NCI-H446 (cell line): ENCODE data around the gene RASSF8.
A peak's percentile ranks its signal among the peaks of the same experiment; 100 is the strongest.

Experiments
- DNase-seq, 2 experiments: peaks; one replicate each; lab custom pipeline; 2025; lab: John Stamatoyannopoulos, UW

Gene RASSF8

DNA sequence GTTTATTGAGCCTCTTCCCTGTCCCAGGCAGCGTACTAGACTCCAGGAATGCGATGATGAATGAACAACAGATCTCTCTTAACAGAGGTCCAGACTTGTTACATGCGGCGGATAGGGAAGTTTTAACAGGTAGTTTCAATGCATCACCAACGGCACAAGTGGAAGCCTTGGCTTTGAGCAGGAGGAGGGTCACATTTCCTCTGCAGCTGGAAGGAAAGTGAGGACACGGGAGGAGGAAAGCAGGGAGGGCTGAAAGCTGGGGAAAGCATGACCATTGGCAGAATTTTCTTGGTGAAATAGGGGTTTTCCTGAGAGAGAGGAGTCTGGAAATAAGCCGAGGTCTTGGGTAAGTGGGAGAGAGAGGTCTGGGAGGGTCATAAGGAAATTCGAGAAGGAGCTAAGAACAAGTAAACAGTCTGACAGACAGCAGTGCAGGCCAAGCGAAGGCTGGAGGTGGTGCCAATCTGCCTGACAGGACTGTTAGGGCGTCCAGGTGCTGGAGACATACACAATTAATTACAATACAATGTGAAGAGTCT, 150.9 kb downstream of the RASSF8 start:
- no peak for DNase-seq

DNA sequence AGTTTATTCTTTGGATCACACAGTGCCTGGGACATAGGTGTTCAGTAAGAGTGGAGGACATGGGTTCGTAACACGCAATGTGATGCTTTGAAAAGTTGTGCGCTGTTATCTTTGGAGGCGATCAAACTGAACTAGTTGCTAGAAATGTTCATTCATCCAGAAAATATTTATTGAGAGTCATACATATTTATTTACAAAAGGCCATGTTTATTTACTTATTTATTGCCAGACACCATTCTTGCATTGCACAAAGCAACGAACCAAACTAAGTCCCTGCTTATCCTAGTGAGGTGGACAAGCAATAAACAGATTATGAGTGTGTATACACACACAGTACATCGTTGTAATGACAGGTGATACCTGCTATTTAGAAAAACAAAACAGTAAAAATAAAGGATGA, 153.8 kb downstream of the RASSF8 start:
- DNase-seq = no peak

DNA sequence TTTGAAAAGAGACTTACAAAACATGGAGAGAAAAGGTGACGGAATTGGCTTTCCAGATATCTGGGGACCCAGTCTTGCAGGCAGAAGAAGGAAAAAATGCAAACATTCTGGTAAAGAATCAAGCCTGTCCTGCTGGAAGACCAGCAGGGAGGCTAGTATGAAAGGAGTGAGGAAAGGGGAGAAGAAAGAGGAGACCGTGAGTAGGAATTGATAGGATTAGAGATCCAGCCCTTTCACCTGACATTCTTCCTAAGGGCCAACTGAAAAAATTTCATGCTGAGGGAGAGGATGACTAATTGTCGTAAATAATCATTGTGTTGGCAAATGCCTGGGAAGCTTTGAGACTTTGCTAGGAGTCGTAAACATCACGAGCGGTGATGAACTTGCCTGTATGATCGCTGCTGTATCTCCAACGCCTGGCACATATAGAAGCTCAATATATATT, 154.2 kb downstream of the RASSF8 start:
- DNase-seq = no peak

DNA sequence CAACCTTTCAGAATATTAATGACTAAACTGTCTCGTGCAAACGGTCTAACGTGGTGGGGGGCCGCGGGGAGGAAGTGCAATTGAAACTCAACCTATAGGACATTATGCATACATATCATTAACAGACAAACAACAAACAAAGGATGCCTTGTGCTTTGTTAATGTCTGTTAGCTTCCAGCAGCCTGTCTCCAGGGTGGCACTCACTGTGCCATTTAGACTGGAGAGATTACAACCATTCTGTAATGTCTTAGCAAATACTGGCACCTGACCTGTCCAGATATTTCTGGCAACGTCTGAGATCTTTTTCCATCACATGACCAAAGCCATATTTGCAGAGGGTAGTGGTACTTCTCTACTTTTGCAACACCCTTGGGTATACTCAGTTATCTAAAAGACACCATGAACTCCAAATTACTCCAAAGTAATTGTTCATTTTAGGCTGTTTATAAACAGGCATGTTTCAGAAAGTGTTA, 154.7 kb downstream of the RASSF8 start:
- no peak for DNase-seq

DNA sequence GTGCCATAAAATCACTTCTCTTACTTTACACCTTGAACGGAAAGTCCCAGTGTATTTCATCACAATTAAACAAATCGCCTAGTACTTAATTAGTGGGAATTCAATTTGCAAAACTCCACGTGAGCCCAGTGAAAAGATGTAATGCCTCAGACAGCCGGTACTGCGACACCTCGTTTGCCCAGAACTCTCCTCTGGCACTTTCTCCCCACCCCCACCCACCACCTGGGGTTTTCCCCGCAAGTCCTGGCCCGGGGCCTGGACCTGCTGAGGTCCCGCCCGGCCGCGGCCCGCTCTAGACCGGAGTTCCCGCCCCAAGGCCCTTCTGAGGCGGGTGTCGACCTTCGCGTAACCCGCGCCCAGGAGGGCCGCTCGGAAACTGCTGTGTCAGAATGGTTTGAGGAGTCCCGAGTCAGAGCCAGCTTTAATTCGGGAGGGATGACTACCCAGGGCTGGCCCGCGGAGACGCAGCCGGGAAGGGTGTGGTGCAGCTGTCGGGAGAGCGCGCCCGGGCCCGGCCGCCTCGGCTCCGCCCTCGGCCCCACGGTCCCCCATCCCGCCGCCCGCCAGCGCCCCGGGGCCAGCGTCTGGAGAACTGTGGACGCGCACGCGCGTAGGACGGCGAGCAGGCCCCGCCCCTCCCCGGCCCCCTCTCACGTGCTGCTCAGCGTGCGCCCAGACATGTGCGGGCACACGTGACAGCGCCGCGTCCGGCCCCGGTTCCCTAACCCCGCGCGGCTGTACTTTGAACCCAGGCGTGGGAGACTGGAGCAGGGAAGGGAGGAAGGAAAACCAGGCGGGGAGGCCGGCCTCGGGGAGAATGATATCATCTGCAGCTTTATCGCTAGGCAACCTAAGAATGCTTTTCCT, 155.6 kb downstream of the RASSF8 start:
- peak; percentile 58 to 85 for DNase-seq

DNA sequence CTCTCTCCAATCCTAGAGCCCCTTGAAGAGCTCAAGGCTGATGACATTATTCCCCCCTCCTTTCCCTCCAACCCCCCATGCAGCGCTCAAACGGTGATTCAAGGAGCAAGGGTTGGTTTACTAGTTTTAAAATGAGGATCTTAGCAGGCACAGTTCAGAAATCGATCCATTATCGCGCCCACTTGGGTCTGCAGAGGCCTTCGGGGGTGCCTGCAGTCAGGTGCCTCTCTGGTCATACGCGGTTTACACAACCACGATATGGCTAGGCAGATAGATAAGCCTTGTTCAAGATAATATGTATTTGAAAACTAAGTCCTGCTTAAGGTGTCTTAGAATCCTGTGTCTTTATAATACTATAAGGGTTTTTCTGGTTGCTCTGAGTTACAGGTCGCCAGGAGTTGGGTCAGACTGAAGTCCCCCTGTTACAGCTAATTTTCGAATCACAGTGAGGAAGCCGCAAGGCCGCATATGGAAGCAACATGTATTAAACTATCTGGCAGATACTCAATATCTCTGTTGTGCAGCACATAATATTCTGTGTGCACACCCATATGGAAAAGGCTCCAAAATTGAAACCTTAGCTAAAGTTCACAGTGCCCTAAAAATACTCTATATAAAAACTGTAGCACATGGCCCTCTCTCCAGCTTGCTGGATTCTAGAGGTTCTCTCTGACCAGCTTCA, 156.4 kb downstream of the RASSF8 start:
- DNase-seq = no peak

DNA sequence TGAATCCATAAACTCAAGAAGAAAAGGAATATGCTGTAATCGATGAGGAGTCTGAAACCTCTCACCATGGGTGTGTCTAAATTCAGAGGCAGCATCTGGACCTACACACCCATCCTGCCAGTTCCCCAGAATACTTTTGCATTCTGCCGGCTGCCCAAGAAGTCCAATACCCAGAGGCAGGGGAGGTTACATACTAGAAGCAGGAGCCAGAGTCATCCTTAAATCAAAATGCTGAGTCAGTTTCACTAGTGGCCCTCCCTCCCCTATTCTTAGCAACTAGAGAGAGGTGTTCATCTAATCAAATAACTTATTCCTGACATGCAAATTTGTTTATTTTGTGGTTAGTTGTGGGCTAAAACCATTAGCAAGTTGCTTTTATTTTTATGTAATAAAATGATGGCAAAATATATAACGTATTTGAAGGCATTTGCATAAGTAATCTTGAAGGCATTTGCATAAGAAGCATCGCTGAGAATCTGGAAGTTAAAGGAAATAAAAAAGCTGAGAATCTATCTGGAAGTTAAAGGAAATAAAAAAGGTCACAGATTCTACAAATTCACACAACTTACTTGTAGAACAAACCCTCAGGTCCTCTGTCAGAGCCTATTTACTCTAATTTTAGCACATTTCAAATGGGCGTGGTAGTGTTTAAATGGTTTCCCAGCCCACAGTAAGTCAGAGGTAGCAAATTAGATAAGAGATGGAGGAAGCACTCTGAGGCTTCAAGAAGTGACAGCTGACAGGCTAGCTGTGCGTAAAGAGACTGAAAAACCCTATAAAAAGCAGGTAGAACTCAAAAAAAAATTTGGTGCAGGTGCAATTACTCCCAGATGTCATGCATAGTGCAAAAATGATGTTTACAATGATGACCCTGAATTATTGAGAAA, 158.6 kb downstream of the RASSF8 start:
- no peak for DNase-seq

DNA sequence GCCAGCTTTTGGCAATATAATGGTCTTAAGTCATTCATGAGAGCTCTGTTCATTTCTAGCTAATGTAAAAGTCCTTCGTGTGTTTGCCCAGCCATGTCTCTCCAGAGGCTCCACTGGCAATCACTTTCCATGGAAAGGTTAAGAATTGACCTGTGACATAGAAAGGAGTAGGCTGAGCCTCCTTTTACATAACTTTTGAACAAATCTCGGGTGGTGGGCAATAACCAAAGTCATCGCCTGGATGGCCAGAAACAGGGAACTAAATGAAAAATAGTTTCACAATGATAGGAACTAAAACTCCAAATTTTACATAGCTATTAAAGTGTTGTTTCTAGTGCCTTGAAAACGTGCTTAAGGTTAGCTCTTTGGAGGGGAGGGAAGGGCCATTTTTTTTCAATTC, 159.8 kb downstream of the RASSF8 start:
- DNase-seq = no peak

DNA sequence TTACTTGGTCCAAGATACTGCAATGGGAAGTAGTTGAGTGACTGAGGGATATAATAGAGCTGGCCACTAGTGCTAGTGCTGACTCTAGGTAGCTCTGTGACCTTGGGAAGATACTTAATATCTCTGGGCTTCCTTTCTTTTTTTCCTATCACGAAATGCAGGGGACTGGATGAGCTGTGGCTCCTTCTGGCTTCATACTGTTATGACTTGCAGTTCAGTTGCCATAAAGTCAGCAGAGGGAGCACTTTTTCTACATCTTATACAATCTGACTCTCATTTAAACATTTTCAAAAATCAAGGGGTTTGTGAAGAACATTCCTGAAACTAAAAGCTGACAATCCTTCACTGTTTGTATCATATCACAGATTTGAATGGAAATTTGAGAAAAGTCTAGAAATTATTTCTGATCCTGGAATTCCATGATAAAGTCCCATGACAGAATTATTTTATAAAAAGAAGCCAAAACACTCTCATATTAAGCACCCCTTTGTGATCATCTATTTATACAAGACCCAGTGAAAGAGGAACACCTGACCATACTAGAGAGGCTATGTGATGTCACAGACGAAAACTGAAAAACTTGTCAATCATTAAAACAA, 161.0 kb downstream of the RASSF8 start:
- DNase-seq = peak; percentile 28 to 63

DNA sequence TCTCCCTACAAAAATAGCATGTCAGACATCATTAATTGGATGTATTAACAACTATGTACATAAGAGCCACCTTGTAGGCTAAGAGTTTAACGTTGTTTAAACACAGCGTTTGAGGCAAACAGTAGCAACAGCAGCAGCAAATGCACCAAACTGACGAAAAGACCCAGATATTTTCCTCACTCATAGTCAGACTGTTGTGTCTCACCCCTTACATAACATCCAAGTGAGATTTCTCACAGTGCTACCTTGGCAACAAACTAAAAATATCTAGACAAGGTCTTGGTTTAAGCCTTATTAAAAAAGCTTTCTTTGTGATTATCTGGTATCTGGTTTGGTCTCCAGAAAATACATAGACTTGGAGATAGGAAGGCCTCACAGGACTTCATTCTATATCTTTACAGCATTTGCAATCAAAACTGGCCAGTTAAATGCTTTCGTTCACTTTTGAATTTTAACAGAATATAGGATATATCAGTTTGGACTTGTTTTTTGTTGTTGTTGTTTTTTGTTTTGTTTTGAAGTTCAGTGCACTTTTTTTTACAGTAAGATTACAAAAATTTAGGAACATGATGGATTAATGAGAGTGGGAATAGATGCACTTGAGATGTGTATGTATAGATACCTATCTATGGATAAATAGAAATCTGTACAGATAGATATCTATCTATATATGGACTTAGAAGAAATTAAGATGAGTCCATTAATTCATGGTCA, 162.2 kb downstream of the RASSF8 start:
- DNase-seq = no peak

DNA sequence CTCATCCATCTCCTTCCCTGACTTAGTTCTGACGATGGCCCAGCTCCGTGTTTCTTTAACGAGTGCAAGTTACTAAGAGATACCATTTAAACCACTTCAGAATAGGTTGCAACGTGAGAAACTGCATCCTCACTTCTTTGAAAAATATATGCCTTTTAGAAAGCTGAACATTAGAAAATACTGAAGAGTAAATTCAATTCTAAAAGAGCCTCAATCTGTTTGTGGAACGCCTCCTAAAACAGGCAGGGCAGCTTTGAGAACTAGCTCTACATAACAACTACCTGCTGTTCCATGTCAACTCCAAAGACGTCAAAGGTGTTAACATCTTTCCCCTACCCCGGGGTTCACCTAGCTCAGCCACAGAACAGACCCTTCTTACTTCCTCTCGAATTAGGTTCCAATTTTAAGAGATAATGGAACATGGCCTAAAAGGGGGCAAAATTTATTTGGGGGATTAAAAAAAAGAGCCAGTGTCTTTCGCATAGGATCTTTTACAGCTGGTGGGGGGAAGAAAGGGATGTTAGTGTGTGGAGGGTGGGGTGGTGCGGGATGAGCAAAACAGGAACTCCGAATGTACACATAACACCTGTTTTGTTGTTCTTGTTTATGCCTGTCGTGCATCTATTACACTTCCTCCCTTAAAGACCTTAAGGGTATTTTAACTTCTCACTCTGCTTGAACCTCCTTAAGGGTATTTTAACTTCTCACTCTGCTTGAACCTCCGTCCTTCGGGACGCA, 163.0 kb downstream of the RASSF8 start:
- no peak for DNase-seq

DNA sequence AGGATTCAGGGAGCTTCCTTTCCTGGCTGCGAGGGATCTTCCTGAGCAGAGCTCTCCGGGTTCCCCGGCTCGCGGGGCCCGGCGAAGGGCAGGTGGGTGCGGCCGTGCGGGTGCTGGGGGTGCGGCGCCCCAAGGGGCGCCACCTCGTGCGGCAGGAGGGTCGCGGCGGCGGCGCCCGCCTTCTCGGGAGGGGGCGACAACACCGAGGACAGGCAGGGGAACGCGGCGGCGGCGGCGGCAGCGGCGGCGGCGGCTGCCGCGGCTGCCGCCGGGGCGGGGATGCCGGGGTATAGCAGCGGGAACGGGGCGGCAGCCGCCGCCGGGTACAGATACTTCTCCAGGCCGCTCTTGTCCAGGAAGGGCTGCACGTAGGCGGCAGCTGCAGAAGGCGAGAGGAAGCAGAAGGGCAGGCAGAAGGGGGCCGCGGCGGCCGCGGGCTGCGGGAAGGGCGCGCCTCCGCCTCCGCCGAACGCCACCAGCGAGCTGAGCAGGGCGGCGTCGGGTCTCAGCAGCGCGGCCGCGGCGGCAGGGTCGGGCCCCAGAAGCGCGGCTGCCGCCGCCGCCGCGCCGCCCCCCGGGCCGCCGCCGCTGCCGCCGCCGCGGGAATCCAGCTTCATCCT, 163.7 kb downstream of the RASSF8 start:
- DNase-seq = peak in 1 of 2 experiments; percentile 14

DNA sequence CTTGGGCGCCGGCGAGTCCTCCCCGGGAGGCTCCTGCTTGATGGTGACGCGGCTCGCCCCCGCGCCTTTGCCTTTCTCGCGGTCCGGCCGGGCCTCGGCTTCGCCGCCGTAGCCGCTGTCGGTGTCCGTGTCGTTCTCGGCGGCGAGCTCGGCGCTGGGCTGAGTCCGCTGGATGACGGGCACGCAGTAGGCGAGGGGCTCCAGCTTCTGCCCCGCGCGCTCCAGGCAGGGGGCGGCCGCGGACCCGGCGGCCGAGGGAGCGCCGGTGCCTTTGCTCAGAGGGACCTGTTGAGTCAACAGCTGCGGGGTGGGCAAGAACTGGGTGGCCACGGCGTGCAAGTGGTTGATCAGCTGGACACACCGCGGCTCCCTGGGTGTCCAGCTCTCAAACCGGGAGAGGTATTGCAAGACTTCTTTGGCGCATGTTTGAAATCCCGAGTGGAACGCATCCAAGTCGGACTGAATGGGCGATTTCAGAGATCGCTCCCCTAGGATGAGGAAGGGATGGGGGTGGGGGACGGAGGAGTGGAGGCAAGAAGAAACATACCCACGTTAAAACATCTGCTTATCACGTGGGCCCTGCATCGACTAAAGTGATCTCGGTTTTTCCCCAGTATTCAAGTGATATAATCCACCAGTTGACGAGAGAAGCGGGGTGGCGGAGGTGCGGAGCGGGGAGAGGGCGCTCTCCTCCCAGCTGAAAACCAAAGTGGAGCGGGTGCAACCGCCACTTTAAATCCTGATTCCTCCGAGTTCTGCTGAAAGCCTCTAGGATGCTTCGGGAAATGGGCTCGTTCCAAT, 164.4 kb downstream of the RASSF8 start:
- DNase-seq = peak; percentile 24 to 42

DNA sequence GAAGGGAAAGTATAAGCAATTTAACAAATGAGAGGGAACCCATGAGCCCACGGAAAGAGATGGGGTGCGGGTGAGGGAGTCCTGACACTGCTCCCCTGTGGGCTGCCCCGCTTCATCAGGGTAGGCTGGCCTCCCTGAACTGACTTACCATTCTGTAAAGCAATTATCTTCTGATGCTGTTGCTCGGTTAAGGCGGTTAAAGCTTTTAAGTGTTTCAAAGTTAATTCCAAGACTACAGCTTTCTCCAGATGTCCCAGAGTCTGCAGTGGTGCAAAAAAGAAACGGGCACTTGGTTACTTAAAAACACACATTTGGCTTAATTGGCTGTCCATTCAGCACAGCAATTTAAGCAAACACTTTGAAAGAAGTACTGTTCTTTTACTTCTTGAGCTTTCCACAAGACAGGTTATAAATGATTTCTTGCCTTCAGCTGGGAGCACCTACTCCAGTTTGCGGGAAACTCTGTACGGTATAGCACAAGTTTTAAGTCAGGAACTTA, 165.0 kb downstream of the RASSF8 start:
- no peak for DNase-seq

DNA sequence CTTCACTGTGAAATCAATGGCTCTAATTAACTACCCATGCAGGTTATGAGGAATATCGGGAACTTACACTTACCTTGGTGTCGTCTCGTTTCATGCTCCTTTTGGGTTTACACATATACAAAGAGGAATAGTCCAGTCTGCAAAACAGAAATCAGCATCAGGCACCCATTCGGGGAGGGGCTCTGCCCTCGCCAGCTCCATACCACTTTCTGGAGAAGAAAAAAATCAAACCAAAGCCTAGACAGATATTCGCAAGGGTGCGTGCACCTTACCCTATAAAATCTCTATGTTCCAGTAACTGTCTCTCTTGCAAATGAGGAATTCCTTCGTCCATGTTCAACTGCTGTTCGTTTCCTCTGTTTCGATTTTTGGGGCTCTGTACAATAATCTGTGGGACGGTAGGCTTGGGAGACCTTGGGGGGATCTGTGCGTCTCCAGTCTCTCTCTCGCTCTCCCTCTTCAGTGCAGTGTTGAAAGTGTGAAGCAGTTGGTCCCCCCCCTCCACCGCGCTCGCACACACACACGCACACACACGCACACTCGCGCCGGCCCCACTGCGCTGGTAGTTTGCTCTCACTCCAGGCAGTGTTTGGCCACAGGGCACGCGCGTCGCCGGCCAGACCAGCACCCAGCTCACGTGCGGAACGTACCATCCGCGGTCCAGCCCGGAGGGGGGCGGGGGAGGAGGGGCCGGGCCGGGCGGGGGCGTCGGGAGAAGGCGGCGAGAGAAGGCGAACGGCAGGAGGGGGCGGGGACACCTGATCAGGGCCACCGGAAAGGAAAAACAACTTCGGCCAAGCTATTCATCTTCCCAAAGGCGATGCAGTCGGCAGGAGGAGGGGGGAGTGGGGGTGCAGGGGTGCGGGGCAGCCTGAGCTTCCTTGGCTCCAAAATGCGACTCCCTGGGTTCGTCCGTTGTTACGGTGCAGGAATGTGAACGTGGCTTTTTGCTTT, 166.2 kb downstream of the RASSF8 start, which contains the start of gene BHLHE41:
Gene BHLHE41, minus strand, starts transcription at position 592 of the 954 bp plus-strand sequence. Its CDS starts 258 bp downstream, at position 334.
- peak; percentile 36 to 75 for DNase-seq

DNA sequence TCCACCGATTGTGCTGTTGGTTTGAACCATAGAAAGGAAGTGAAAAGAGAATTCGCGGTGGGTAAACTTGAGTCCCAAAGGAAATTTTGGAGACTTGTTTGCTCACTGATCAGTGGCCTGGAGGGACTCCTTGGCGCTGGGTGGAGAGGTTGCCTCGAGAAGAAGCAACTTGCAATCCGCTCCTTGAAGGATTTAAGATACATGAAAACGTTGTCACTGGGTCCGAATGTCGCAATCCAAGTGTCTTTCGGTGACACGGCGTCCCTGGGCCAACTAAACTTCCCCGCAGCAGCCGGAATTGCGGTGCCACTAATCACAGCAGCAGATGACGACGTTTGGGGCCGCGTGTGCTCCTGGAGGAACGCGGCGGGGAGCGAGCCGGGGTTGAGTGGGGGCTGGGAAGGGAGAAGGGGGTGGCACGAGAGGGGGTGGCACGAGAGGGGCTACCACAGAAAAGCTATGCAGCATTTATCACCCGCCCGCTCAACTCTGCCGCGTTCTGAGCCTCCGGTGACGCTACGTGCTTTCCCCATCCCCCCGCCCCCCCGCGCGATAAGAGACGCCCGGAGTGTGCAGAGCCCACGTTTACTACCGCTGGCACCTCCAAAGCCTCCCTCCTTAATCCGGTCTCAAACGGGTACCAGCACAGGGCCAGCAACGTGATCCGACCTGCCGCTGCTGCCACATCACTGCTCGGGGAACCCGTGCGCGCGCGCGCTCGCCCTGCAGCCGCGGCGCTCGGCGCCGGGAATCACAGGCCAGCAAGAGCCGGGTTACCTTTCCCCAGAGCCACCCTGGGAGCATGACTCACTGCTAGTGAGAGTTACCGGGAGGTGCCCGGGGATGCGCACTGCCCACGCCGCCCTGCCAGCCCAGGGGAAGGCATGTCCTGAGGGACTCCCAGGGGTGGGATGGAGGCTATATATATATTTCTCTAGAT, 167.2 kb downstream of the RASSF8 start:
- DNase-seq = peak in 1 of 2 experiments; percentile 75
